Fibroblast of the aortic adventitia (primary cell): Measurements from ENCODE around the gene PITPNM3. TPM values are rescaled to one million over a fixed set of nuclear protein-coding genes. Genes with fewer than 3 reads are reported as not detected.

Source experiments
- DNase-seq: peaks from one replicate; pipeline ENCODE4 v3.0.0-alpha.2; 2010; ENCODE audit warnings: low read depth
- H3K4me3 ChIP-seq: 2 replicates; pipeline ENCODE4 v1.5.1; 2011; ENCODE audit warnings: low read depth, mild to moderate bottlenecking, control low read depth, low read length, moderate library complexity
- CTCF ChIP-seq: IDR thresholded peaks from 2 replicates; pipeline ENCODE4 v1.5.1; 2011; ENCODE audit warnings: mild to moderate bottlenecking, low read length, control low read depth, inconsistent platforms; ENCODE audit not compliant: insufficient read depth
- total RNA-seq: library from RNA; depleted of rRNA; stranded (reverse); fragments of >200 nt; gene quantifications from 2 replicates; pipeline ENCODE4 v1.2.3, GENCODE V29; 2012; ENCODE audit warnings: low replicate concordance

Gene PITPNM3
- total RNA-seq, 1 donor: 1.3 TPM

- no peak for TF ChIP-seq CTCF
- H3K4me3 ChIP-seq: no peak overlapping the region
- DNase-seq: no peak
Observed at GRCh38 chr17:6536566-6537065, 19.7 kb downstream of the PITPNM3 start.

- no peak overlapping the region for H3K4me3 ChIP-seq
- no peak for DNase-seq
- TF ChIP-seq CTCF: no peak
Observed at GRCh38 chr17:6536053-6536452, 20.3 kb downstream of the PITPNM3 start.

- TF ChIP-seq CTCF: no peak
- DNase-seq: no peak
- no peak overlapping the region for H3K4me3 ChIP-seq
Observed at GRCh38 chr17:6534846-6535514, 21.4 kb downstream of the PITPNM3 start.

- no peak for TF ChIP-seq CTCF
- no peak for DNase-seq
- H3K4me3 ChIP-seq: no peak overlapping the region
Observed at GRCh38 chr17:6532441-6532885, 23.9 kb downstream of the PITPNM3 start.

GRCh38 chr17:6531575-6531974 is 24.8 kb downstream of the PITPNM3 start:
- no peak overlapping the region for H3K4me3 ChIP-seq
- no peak for TF ChIP-seq CTCF

GRCh38 chr17:6530324-6530920 is 25.9 kb downstream of the PITPNM3 start:
- no peak for DNase-seq
- TF ChIP-seq CTCF: no peak
- no peak overlapping the region for H3K4me3 ChIP-seq

More at GRCh38 chr17:6531575-6531974, 24.8 kb downstream of the PITPNM3 start:
- DNase-seq: no peak
